OCI-LY7 (cell line): ENCODE data around the gene CCDC74B. TPM values are rescaled to one million over a fixed set of nuclear protein-coding genes. Genes with fewer than 3 reads are reported as not detected.
"Not testable (repeated sequence)": the region's sequence is repeated elsewhere in the genome, so short reads cannot be mapped to it uniquely, and the experiment has no call there.

ENCODE experiments used
- BruUV-seq: library from RNA; stranded (reverse); fragments of 400-500 nt; replicated peaks from 2 replicates; lab custom pipeline; 2021; lab: Mats Ljungman, UMichigan
- CTCF ChIA-PET: fragments of 300-600 bp; sonication (Branson Sonifier 250); formaldehyde crosslinking; loops from one replicate; lab custom pipeline; 2022; ENCODE audit warnings: antibody characterized with exemption; ENCODE audit not compliant: unreplicated experiment; lab: Charles Lee
- POLR2A ChIA-PET: fragments of 300-600 bp; sonication (Branson Sonifier 250); formaldehyde crosslinking; loops from one replicate; lab custom pipeline; 2022; ENCODE audit warnings: antibody characterized with exemption; lab: Charles Lee
- DNase-seq: peaks from one replicate; pipeline ENCODE4 v3.0.0-alpha.2; 2015; ENCODE audit warnings: low spot score
- H2AFZ ChIP-seq: fragments of 200-600 bp; sonication (generic), shearing (Covaris generic); 2 replicates; pipeline ENCODE4 v1.6.1; 2014; ENCODE audit warnings: mild to moderate bottlenecking, antibody characterized with exemption, low read length, moderate library complexity
- H3K27ac ChIP-seq: fragments of 200-600 bp; sonication (generic); 2 replicates; pipeline ENCODE4 v1.5.1; 2014; ENCODE audit warnings: mixed run types, low read depth, mild to moderate bottlenecking, moderate library complexity, low read length, inconsistent platforms; ENCODE audit not compliant: poor library complexity, severe bottlenecking
- H3K36me3 ChIP-seq: fragments of 200-600 bp; sonication (generic); 2 replicates; pipeline ENCODE4 v1.6.1; 2014; ENCODE audit warnings: mild to moderate bottlenecking, antibody characterized with exemption, low read length, moderate library complexity, mixed read lengths; ENCODE audit not compliant: insufficient read depth
- H3K4me1 ChIP-seq: fragments of 200-600 bp; sonication (generic); 2 replicates; pipeline ENCODE4 v1.5.1; 2014; ENCODE audit warnings: mild to moderate bottlenecking, low read length; ENCODE audit not compliant: insufficient read depth, poor library complexity, severe bottlenecking
- H3K4me2 ChIP-seq: fragments of 200-600 bp; sonication (generic); 2 replicates; pipeline ENCODE4 v1.6.1; 2014; ENCODE audit warnings: mild to moderate bottlenecking, low read length
- H3K4me3 ChIP-seq: fragments of 200-600 bp; sonication (generic); 2 replicates; pipeline ENCODE4 v1.5.1; 2014; ENCODE audit warnings: mild to moderate bottlenecking, low read depth, low read length; ENCODE audit not compliant: poor library complexity, severe bottlenecking
- H3K79me2 ChIP-seq: fragments of 200-600 bp; sonication (generic); 2 replicates; pipeline ENCODE4 v1.6.1; 2016; ENCODE audit warnings: low read depth, mild to moderate bottlenecking, low read length, moderate library complexity, mixed read lengths; ENCODE audit not compliant: insufficient read depth
- H3K9me2 ChIP-seq: fragments of 200-600 bp; sonication (generic); 2 replicates; pipeline ENCODE4 v1.6.1; 2016; ENCODE audit warnings: mild to moderate bottlenecking, low read length, mixed read lengths; ENCODE audit not compliant: insufficient read depth
- H3K9me3 ChIP-seq: fragments of 200-600 bp; sonication (generic); 2 replicates; pipeline ENCODE4 v1.6.1; 2014; ENCODE audit warnings: mild to moderate bottlenecking, mixed run types, low read length, mixed read lengths
- H4K20me1 ChIP-seq: fragments of 200-600 bp; sonication (generic); 2 replicates; pipeline ENCODE4 v1.6.1; 2014; ENCODE audit warnings: mild to moderate bottlenecking, antibody characterized with exemption, low read length, moderate library complexity, mixed read lengths; ENCODE audit not compliant: insufficient read depth
- intact Hi-C: fragments of 100-400 bp; cut with micrococcal nuclease; formaldehyde crosslinking; loops from one replicate; pipeline ENCODE4 v1.10.0; 2022; ENCODE audit not compliant: unreplicated experiment
- total RNA-seq, 2 experiments: library from RNA; depleted of rRNA in 1 of 2; stranded (reverse); fragments of >200 nt in 1 of 2; shearing (Covaris generic) in 1 of 2; gene quantifications; 2 replicates each; pipeline ENCODE4 v1.2.3, GENCODE V29; 2014 to 2022

Gene CCDC74B
- total RNA-seq, 2 experiments from 2014 or later = 2.4 to 2.6 TPM

DNA sequence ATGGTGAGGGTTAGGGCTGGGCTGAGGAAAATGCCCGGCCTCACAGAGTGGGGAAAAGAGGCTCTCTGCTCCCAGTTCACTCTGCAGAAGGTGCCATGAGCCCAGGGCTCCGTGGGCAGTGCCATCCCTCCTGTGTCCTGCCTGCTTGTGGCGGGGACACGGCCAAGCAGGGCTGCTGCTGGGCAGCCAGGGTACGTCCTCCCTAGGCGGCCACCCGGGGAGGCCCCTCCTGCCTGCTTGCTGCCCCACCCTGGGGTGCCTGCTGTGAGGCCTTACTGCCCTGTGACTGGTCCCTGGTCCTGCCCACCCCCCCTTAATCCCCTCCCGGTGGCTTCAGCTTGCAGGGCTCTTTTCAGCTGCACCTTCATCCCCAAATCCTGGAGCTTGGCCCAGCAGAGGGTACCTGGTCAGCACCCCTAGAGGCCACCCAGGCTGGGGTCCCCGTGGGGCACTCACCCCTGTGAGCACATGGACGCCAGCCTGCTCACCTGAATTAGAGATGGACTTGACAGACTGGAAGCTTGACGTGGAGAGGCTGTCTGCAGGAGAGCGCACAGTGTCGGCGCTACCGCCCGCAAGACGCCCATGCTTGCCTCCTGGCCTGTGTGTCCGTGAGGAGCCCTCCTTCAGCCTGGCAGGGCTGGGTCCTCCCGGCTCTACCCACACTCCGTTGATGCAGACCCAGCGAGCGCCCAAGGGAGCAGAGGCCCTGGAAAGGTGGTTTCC lies 3.1 kb downstream of the CCDC74B start:
- H4K20me1 ChIP-seq, BruUV-seq, H3K9me3 ChIP-seq, H3K4me1 ChIP-seq, H3K36me3 ChIP-seq, CTCF ChIA-PET, H3K4me2 ChIP-seq, H2AFZ ChIP-seq, H3K9me2 ChIP-seq, H3K79me2 ChIP-seq, DNase-seq, intact Hi-C loops, H3K27ac ChIP-seq, H3K4me3 ChIP-seq: not testable (repeated sequence)
- POLR2A ChIA-PET = interaction anchor here (0.6 kb wide), 1 partner anchor 192 kb away, joined by 8 read pairs; no protein-coding TSS in a partner anchor

DNA sequence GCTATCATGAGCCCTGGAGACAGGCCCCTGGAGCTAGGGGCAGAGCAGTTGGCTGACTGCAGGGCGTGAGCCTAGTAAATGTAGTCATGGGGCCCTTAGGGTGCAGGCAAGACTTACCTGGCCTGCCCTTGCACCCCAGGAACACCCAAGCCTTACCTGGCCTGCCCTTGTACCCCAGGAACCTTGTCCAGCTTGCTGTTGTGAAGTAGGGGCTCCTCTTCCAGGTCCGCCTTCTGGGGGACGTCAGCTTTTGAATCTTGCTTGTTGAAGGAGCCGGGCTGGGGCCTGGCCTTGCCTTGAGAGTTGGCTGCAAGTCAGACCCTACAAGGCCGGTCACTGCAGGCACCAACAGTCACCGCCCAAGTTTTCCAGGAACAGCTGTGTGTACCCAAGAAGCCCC lies 3.9 kb downstream of the CCDC74B start:
- BruUV-seq, H3K4me1 ChIP-seq, DNase-seq, H3K9me2 ChIP-seq, POLR2A ChIA-PET, H3K9me3 ChIP-seq, H2AFZ ChIP-seq, H3K79me2 ChIP-seq, CTCF ChIA-PET, H3K4me2 ChIP-seq, H3K36me3 ChIP-seq, intact Hi-C loops, H3K27ac ChIP-seq, H4K20me1 ChIP-seq, H3K4me3 ChIP-seq: not testable (repeated sequence)

DNA sequence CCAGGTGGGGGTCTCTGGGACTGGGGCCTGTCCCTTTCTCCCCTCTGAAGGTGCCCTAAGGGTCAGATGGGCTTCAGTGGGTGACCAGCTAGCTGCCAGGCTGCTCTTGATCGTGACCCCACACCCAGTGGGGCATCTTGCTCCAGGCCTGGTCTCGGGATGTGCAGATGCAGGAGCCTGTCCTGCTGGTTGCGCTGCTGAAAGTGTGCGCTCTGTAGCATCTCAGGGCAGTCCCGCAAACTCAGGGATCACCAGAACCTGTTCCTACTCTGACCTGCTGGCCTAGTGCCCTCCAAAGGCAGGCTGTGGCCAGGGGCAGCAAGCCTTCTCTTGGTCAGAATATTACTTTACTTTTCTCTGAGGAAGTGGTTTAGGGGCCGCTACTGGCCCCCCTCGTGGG lies 4.4 kb downstream of the CCDC74B start:
- not testable (repeated sequence) for BruUV-seq

DNA sequence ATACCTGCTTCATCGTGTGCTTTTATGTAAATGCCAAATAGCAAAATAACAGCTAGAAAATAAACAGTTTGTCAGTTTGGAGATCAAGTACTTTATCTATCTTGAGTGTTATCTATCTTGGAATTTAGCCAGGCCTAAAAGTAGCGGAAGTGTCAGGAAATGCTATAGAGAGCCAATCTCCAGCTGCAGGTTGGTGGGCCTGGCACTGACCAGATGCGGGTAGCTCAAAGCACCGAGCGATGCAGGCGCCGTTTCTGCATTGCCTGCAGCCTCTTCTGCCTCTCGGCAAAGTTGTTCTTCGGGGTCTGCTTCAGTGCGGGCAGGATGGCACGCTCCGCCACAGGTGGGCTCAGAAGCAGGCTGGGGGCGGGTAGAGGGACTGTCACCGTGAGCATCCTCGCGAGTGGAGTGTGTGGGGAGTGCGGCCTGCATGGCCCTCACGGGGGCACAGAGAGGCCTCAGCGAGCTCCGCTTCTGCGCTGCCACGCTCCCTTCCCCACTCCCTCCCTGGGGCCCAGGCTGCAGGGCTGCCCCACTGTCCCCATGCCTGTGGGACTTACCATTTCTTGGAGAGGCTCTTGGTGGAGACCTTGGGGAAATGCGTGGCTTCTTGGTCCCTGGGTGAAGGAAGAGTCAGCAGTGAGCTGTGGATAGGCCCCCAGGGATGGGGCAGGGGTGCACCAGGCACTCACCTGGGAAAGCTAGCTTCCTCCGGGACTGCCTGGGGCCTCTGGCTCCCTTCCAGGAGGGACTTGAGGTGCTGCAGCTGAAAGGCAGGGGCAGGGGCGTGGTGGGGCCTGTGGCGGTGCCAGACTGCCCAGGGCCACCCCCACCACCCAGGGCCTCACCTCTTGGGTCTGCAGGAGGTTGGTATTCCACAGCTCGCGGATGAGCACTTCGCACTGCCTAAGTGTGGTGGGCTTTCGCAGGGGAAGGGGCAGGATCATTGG lies 5.3 kb downstream of the CCDC74B start:
- H3K9me2 ChIP-seq, H3K4me1 ChIP-seq, DNase-seq, H3K36me3 ChIP-seq, H2AFZ ChIP-seq, H3K4me2 ChIP-seq, H3K9me3 ChIP-seq, intact Hi-C loops, H3K4me3 ChIP-seq, CTCF ChIA-PET, H3K79me2 ChIP-seq, POLR2A ChIA-PET, H4K20me1 ChIP-seq, BruUV-seq, H3K27ac ChIP-seq: not testable (repeated sequence)

More for the DNA sequence above, 4.4 kb downstream of the CCDC74B start:
- H3K36me3 ChIP-seq, intact Hi-C loops, H2AFZ ChIP-seq, H3K4me1 ChIP-seq, H4K20me1 ChIP-seq, H3K9me3 ChIP-seq, H3K79me2 ChIP-seq, CTCF ChIA-PET, POLR2A ChIA-PET, H3K4me3 ChIP-seq, H3K4me2 ChIP-seq, H3K9me2 ChIP-seq, DNase-seq, H3K27ac ChIP-seq: not testable (repeated sequence)

DNA sequence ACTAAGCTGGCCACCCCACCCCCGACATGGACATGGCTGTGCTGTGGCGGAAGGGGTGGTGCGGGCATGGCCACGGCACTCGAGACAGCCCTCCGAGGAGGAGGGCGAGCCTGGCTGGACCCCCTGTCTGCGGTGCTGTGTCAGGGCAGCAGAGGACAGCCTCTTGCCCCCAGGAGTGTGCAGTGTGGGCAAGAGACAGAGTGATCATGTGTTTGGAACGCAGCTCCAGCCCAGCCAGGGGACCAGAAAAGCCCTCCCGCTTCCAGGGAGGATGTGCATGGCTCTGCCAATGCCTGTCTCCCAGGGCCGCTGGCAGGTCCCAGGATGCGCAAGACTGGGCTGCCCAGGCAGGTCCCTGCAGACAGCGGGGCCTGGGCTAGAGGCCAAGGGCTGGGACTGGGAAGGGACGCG lies 6.1 kb downstream of the CCDC74B start:
- BruUV-seq, H3K79me2 ChIP-seq, H3K9me3 ChIP-seq, POLR2A ChIA-PET, H3K9me2 ChIP-seq, H4K20me1 ChIP-seq, H2AFZ ChIP-seq, H3K27ac ChIP-seq, H3K36me3 ChIP-seq, CTCF ChIA-PET, DNase-seq, H3K4me1 ChIP-seq, H3K4me2 ChIP-seq, intact Hi-C loops, H3K4me3 ChIP-seq: not testable (repeated sequence)

DNA sequence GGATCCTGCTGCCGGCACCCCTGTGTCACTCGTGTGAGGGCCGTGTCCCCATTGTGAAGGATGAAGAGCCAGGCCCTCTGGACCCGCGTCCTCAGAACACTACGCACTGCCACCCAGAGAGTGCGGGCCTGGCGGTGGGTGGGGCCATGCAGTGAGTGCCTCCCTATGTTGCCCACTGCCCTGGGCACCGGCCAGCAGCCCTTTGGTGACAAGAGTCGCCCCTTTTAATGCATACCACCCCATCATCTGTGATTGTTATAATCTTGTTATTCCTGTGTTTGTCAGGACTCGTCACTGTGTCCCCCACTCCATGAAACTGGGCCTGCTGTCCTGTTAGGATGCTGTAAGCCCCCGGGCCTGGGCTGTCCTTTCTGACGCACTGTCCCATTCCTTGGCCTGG lies 6.6 kb downstream of the CCDC74B start:
- intact Hi-C loops, H3K79me2 ChIP-seq, BruUV-seq, H3K36me3 ChIP-seq, POLR2A ChIA-PET, H3K4me2 ChIP-seq, H4K20me1 ChIP-seq, H3K4me3 ChIP-seq, H3K9me2 ChIP-seq, H3K4me1 ChIP-seq, H2AFZ ChIP-seq, H3K9me3 ChIP-seq, H3K27ac ChIP-seq, CTCF ChIA-PET, DNase-seq: not testable (repeated sequence)
